SU-DHL-6 (cell line): ENCODE results near the gene INSR.

Experiments used
- EZH2phosphoT487 ChIP-seq: fragments of 200-600 bp; sonication (generic), shearing (Covaris generic); conservative IDR thresholded peaks from 2 replicates; pipeline ENCODE4 v1.6.1; 2018; ENCODE audit warnings: mild to moderate bottlenecking, antibody characterized with exemption, low read length, moderate library complexity, mixed read lengths
- TF ChIP-seq, protein P1 (sequence below): fragments of 200-600 bp; sonication (generic); IDR thresholded peaks from one replicate; pipeline ENCODE4 v1.5.1; 2017; ENCODE audit warnings: antibody characterized with exemption, mild to moderate bottlenecking, low read length, moderate library complexity; ENCODE audit not compliant: insufficient read depth, poor library complexity, severe bottlenecking

DNA sequence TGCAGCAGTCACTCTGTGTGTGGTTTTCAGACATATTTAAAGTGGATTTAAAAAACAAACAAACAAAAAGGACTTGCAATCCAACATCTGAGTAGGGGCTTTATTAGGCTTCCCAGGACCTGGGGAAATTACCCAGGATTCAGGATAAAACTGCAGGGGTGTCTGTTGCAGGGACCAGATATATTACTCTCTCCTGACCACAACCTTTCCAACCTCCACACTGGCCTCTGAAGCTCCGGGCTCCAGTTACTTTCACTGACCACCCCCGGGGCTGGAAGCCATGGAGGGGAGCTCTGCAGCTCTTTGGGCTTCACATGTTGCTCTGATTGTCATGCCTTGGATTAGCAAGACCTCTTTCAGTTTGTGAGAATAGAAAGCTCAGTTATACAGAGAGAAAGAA is 75.2 kb downstream of the INSR start:
- TF ChIP-seq, protein P1, sequence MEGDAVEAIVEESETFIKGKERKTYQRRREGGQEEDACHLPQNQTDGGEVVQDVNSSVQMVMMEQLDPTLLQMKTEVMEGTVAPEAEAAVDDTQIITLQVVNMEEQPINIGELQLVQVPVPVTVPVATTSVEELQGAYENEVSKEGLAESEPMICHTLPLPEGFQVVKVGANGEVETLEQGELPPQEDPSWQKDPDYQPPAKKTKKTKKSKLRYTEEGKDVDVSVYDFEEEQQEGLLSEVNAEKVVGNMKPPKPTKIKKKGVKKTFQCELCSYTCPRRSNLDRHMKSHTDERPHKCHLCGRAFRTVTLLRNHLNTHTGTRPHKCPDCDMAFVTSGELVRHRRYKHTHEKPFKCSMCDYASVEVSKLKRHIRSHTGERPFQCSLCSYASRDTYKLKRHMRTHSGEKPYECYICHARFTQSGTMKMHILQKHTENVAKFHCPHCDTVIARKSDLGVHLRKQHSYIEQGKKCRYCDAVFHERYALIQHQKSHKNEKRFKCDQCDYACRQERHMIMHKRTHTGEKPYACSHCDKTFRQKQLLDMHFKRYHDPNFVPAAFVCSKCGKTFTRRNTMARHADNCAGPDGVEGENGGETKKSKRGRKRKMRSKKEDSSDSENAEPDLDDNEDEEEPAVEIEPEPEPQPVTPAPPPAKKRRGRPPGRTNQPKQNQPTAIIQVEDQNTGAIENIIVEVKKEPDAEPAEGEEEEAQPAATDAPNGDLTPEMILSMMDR: no peak
- TF ChIP-seq EZH2phosphoT487: no peak
